Natural killer cell (primary cell): Measurements from ENCODE around the gene CNKSR3. TPM values are rescaled to one million over a fixed set of nuclear protein-coding genes. Genes with fewer than 3 reads are reported as not detected.

Source experiments
- ATAC-seq, 3 donors: fragments of 150-1000 bp in 2 of 3; fragments of 200-7000 bp in 1 of 3; cut with Tn5 transposase; 1 replicate in 1 of 3; 2 replicates in 2 of 3; pipeline ENCODE4 v1.10.0; 2021; ENCODE audit warnings: mild to moderate bottlenecking in 2 of 3, moderate library complexity in 2 of 3
- DNase-seq, 2 donors: peaks; one replicate each; pipeline versions ENCODE4 v3.0.0 to v3.0.0-alpha.2; 2013 to 2021; ENCODE audit warnings: mixed read lengths in 1 of 2
- H3K27ac ChIP-seq: one replicate; pipeline ENCODE4 v1.5.1; 2013; ENCODE audit warnings: mild to moderate bottlenecking, low read length
- H3K27me3 ChIP-seq: one replicate; pipeline ENCODE4 v1.6.1; 2013; ENCODE audit warnings: low read length; ENCODE audit not compliant: control insufficient read depth, insufficient read depth
- H3K36me3 ChIP-seq: one replicate; pipeline ENCODE4 v1.6.1; 2013; ENCODE audit warnings: low read length; ENCODE audit not compliant: control insufficient read depth, insufficient read depth
- H3K4me1 ChIP-seq: one replicate; pipeline ENCODE4 v1.6.1; 2013; ENCODE audit warnings: low read length; ENCODE audit not compliant: control insufficient read depth, insufficient read depth
- H3K4me3 ChIP-seq: one replicate; pipeline ENCODE4 v1.5.1; 2013; ENCODE audit warnings: low read length
- H3K9me3 ChIP-seq: one replicate; pipeline ENCODE4 v1.6.1; 2013; ENCODE audit warnings: low read length; ENCODE audit not compliant: control insufficient read depth, insufficient read depth
- H3K27ac Mint-ChIP-seq, 2 donors: one replicate each; pipeline ENCODE4 v1.8.0; 2022; ENCODE audit warnings: mild to moderate bottlenecking in 2 of 2, mixed read lengths in 2 of 2, moderate library complexity in 1 of 2
- H3K27me3 Mint-ChIP-seq, 2 donors: one replicate each; pipeline ENCODE4 v1.8.0; 2022; ENCODE audit warnings: low read depth in 2 of 2, mixed read lengths in 2 of 2
- H3K36me3 Mint-ChIP-seq: one replicate; pipeline ENCODE4 v1.8.0; 2022; ENCODE audit warnings: mixed read lengths
- H3K4me1 Mint-ChIP-seq, 2 donors: one replicate each; pipeline ENCODE4 v1.8.0; 2022; ENCODE audit warnings: mixed read lengths in 2 of 2
- H3K4me3 Mint-ChIP-seq: one replicate; pipeline ENCODE4 v1.8.0; 2022; ENCODE audit warnings: mild to moderate bottlenecking, moderate library complexity, mixed read lengths
- H3K9me3 Mint-ChIP-seq, 2 donors: one replicate each; pipeline ENCODE4 v1.8.0; 2022; ENCODE audit warnings: mixed read lengths in 2 of 2
- CTCF ChIP-seq: fragments of 200-600 bp; IDR thresholded peaks from one replicate; pipeline ENCODE4 v1.8.0; 2022; ENCODE audit warnings: antibody characterized with exemption
- WGBS: methylation state at CpG from one replicate; pipeline ENCODE4 v1.1.7; 2013; ENCODE audit warnings: missing lambda C conversion rate; ENCODE audit not compliant: insufficient coverage; 5-methylcytosine and 5-hydroxymethylcytosine counted together
- intact Hi-C: fragments of 100-400 bp; cut with micrococcal nuclease; formaldehyde crosslinking; loops from one replicate; pipeline ENCODE4 v1.14.2; 2022
- total RNA-seq, 4 donors: library from RNA; stranded (reverse); fragments of 120-200 nt in 1 of 4; gene quantifications; one replicate each; pipeline versions ENCODE4 v1.2.3 to v1.2.4, GENCODE V29; 2013 to 2022

CNKSR3 gene
- total RNA-seq, 3 donors from 2014 or later (not counting 1 experiment from before 2014, with no cell fraction given), result 0.18 TPM; not detected in 2

DNA sequence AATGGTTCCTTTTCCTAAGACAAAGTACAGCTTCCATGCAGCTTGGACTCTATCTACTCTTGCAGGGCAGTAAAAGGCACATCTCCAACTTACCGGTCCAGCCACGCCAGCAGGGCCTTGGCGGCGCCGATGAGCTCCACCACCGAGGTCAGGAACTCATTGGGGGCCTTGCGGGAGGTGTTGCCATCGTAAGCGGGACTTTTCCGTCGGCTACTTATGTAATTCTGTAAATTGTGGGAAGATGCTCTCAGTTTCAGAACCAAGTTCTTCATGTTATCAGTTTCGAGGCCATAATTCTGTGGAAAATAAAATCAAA is 68.5 kb downstream of the CNKSR3 start:
- no peak for TF ChIP-seq CTCF
- no peaks in the 10 kb centered on the region for H3K4me1 ChIP-seq
- no peaks in the 10 kb centered on the region for H3K4me1 Mint-ChIP-seq
- intact Hi-C loops, result no loop called here
- no peak overlapping the region for H3K4me3 ChIP-seq
- H3K27me3 Mint-ChIP-seq, result peaks cover 0 to 3% of the 10 kb centered on the region in 2 donors
- no peaks in the 10 kb centered on the region for H3K36me3 Mint-ChIP-seq
- no peak overlapping the region for H3K4me3 Mint-ChIP-seq
- DNase-seq (no peak), ATAC-seq (no peak)
- H3K27me3 ChIP-seq, result no peaks in the 10 kb centered on the region
- no peaks in the 10 kb centered on the region for H3K36me3 ChIP-seq
- 92% methylated on average over 12 of the region's 12 CpGs for WGBS
- H3K27ac ChIP-seq, result no peak overlapping the region
- no peaks in the 10 kb centered on the region for H3K9me3 ChIP-seq
- no peak overlapping the region for H3K27ac Mint-ChIP-seq
- H3K9me3 Mint-ChIP-seq, result no peaks in the 10 kb centered on the region

DNA sequence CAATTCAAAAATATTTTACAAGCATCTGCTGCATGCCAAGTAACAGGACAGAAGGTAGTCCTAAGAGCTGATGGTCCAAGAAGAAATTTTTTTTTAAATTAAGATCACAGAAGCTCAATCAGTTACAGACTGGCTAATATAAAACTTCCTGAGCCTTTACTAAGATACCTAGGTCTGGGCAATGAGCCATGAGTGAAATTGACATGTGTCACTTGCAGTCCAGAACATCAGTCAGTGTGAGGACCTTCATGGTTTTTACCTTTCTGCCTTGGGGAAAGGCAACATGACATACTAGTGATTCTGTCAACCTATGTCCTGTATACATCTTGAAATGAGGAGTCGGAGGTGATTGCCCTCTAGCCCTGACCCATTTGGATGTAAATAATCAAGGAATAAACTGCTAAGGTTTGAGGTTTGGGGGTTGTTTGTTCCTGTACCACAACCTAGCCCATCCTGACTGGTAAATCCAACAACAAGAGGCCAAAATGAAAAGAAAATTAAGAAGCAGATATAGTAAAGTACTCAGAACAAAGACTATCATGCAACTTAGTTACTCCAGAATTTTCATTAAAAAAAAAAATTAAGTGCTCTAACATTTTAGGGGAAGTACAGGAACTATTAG is 70.0 kb downstream of the CNKSR3 start:
- intact Hi-C loops, result no loop called here
- no peaks in the 10 kb centered on the region for H3K4me1 ChIP-seq
- peaks cover 0 to 3% of the 10 kb centered on the region in 2 donors for H3K27me3 Mint-ChIP-seq
- ATAC-seq, result no peak
- H3K36me3 ChIP-seq, result no peaks in the 10 kb centered on the region
- H3K4me3 Mint-ChIP-seq, result no peak overlapping the region
- no peaks in the 10 kb centered on the region for H3K9me3 Mint-ChIP-seq
- no peak overlapping the region for H3K27ac Mint-ChIP-seq
- WGBS, result no CpG with 5 or more reads among the region's 1 CpG
- DNase-seq, result no peak
- H3K4me3 ChIP-seq, result no peak overlapping the region
- H3K27ac ChIP-seq, result no peak overlapping the region
- no peaks in the 10 kb centered on the region for H3K4me1 Mint-ChIP-seq
- no peaks in the 10 kb centered on the region for H3K9me3 ChIP-seq
- no peaks in the 10 kb centered on the region for H3K27me3 ChIP-seq
- TF ChIP-seq CTCF, result no peak
- no peaks in the 10 kb centered on the region for H3K36me3 Mint-ChIP-seq

DNA sequence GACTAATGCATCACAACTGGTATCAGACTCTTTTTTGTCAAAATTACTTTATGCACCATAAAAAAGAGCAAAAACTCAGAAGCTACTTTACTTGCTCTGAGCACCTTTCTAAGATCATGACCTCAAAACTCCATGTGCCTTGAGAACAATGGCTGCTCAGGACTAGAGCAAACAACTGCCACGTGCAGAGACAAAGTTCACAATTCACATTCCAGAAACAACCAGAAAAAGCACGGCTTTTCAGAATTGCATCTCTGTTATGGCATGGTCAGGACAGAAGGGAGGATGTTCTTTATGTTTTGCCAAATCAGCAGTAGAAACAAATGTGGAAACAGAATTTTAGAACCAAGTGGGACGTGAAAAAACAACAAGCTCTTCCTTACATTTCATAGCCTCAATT is 70.5 kb downstream of the CNKSR3 start:
- DNase-seq (no peak), ATAC-seq (no peak)
- H3K27me3 ChIP-seq, result no peaks in the 10 kb centered on the region
- WGBS, result 90% methylated on average over 2 of the region's 3 CpGs
- no peaks in the 10 kb centered on the region for H3K36me3 ChIP-seq
- H3K27ac ChIP-seq, result no peak overlapping the region
- Mint-ChIP-seq H3K4me1 (no peaks in the 10 kb centered on the region), H3K27me3 (peaks cover 0 to 3% of the 10 kb centered on the region in 2 donors), H3K4me3 (no peak overlapping the region), H3K9me3 (no peaks in the 10 kb centered on the region), H3K36me3 (no peaks in the 10 kb centered on the region), H3K27ac (no peak overlapping the region)
- intact Hi-C loops, result no loop called here
- H3K4me3 ChIP-seq, result no peak overlapping the region
- no peak for TF ChIP-seq CTCF
- no peaks in the 10 kb centered on the region for H3K4me1 ChIP-seq
- no peaks in the 10 kb centered on the region for H3K9me3 ChIP-seq

- Histone ChIP-seq H3K27ac (no peak overlapping the region), H3K9me3 (no peaks in the 10 kb centered on the region), H3K27me3 (no peaks in the 10 kb centered on the region), H3K4me3 (no peak overlapping the region), H3K4me1 (no peaks in the 10 kb centered on the region), H3K36me3 (no peaks in the 10 kb centered on the region)
- Mint-ChIP-seq H3K4me3 (no peak overlapping the region), H3K27me3 (peaks cover 0 to 3% of the 10 kb centered on the region in 2 donors), H3K4me1 (no peaks in the 10 kb centered on the region), H3K9me3 (no peaks in the 10 kb centered on the region), H3K27ac (no peak overlapping the region), H3K36me3 (no peaks in the 10 kb centered on the region)
- intact Hi-C loops, result no loop called here
- no peak for TF ChIP-seq CTCF
- no peak for ATAC-seq
- DNase-seq, result no peak
- 86% methylated on average over 9 of the region's 9 CpGs for WGBS
Measured at GRCh38 chr6:154438882-154439415, 71.5 kb downstream of the CNKSR3 start.
